ENCODE data around the gene KIN. TPM values are rescaled to one million over a fixed set of nuclear protein-coding genes. Genes with fewer than 3 reads are reported as not detected.

KIN gene, protein sequence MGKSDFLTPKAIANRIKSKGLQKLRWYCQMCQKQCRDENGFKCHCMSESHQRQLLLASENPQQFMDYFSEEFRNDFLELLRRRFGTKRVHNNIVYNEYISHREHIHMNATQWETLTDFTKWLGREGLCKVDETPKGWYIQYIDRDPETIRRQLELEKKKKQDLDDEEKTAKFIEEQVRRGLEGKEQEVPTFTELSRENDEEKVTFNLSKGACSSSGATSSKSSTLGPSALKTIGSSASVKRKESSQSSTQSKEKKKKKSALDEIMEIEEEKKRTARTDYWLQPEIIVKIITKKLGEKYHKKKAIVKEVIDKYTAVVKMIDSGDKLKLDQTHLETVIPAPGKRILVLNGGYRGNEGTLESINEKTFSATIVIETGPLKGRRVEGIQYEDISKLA
- total RNA-seq (2021; ENCODE audit: unreplicated experiment), result 8.4 TPM
- 2.8 TPM for polyA plus RNA-seq (2012; ENCODE audit: insufficient read length)
- Bru-seq, nascent RNA, result percentile 74 among the genes with signal in this experiment
- percentile 73 among the genes with signal in this experiment for BruChase-seq, experiment 1, labeled RNA remaining after a 2-hour chase
- BruChase-seq, experiment 2, labeled RNA remaining after a 6-hour chase, result percentile 68 among the genes with signal in this experiment
- long read RNA-seq, full-length matches to known transcripts, result 2 of 6 reads
- long read RNA-seq, partial matches to known transcripts, result 3 of 6 reads
- long read RNA-seq, other reads (novel, unspliced or antisense), result 1 of 6 reads

DNA sequence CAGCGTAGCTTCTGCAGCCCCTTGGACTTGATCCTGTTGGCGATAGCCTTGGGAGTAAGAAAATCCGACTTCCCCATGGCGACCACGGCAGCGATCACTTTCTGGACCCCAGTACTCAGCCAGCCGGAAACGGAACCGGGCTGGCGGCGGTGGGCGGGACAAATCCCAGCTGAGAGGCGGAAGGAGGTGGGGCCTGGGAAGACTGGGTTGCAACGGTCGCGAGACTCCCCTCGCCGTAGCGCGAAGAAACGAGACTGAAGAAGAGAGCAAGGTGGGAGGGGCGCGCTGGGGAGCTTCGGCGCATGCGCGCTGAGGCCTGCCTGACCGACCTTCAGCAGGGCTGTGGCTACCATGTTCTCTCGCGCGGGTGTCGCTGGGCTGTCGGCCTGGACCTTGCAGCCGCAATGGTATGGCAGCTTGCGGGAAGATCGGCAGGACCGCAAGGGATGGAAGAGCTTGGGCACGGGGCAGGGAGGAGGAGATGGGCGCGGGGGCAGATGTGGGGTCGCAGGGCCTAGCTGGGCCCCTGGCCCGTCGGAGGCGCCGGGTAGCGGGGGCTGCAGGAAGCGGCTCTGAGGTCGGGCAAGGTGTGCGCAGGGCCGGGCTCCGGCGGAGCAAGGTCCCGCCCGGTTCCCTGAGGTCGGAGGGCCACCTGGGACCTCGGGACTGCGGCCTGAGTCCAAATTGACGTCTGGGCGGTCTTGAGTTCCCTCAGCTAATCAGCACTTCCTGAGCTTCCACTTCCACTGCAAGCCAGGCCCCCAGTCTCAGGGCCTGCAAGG is at the start of gene KIN, which contains the start of gene ATP5F1C:
KIN (minus strand) TSS at position 137 of the 782 bp plus-strand sequence; CDS start at position 77, 60 bp downstream.
ATP5F1C (plus strand) TSS at position 321 of the 782 bp plus-strand sequence; CDS start at position 352, 31 bp downstream.
- BruUV-seq (replicated peaks), result no TSS peak
- Histone ChIP-seq H3K36me3 (ENCODE audit: control insufficient read depth, insufficient read depth, low read length) (peaks cover 11% of the 10 kb centered on the region), H3K9me3 (ENCODE audit: control insufficient read depth, insufficient read depth, low read depth, low read length) (no peaks in the 10 kb centered on the region), H3K4me3 (ENCODE audit: low read depth in 2 of 2, low read length in 2 of 2) (peak within 1 kb of the TSS; percentile 90 to 94), H3K4me1 (ENCODE audit: control insufficient read depth, insufficient read depth, low read length) (peaks cover 9% of the 10 kb centered on the region), H3K27me3 (ENCODE audit: control insufficient read depth, insufficient read depth, low read length) (no peaks in the 10 kb centered on the region), H3K27ac (ENCODE audit: low read length) (peak within 1 kb of the TSS; percentile 87)
- peak; percentile 76 for DNase-seq (ENCODE audit: low read depth, low spot score)
- in situ Hi-C loops (cut with HindIII; ENCODE audit: low pct_unique_long_range_greater_than_20kb, low sequenced_read_pairs), result no loop called here
- peak; percentile 97 for ATAC-seq
- TF ChIP-seq, protein P1, sequence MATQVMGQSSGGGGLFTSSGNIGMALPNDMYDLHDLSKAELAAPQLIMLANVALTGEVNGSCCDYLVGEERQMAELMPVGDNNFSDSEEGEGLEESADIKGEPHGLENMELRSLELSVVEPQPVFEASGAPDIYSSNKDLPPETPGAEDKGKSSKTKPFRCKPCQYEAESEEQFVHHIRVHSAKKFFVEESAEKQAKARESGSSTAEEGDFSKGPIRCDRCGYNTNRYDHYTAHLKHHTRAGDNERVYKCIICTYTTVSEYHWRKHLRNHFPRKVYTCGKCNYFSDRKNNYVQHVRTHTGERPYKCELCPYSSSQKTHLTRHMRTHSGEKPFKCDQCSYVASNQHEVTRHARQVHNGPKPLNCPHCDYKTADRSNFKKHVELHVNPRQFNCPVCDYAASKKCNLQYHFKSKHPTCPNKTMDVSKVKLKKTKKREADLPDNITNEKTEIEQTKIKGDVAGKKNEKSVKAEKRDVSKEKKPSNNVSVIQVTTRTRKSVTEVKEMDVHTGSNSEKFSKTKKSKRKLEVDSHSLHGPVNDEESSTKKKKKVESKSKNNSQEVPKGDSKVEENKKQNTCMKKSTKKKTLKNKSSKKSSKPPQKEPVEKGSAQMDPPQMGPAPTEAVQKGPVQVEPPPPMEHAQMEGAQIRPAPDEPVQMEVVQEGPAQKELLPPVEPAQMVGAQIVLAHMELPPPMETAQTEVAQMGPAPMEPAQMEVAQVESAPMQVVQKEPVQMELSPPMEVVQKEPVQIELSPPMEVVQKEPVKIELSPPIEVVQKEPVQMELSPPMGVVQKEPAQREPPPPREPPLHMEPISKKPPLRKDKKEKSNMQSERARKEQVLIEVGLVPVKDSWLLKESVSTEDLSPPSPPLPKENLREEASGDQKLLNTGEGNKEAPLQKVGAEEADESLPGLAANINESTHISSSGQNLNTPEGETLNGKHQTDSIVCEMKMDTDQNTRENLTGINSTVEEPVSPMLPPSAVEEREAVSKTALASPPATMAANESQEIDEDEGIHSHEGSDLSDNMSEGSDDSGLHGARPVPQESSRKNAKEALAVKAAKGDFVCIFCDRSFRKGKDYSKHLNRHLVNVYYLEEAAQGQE (IDR thresholded peaks at IDR 0.05; ENCODE audit: insufficient read depth in 1 of 2, low read depth in 2 of 2, low read length in 1 of 2), result no peak
- TF ChIP-seq, protein P2, sequence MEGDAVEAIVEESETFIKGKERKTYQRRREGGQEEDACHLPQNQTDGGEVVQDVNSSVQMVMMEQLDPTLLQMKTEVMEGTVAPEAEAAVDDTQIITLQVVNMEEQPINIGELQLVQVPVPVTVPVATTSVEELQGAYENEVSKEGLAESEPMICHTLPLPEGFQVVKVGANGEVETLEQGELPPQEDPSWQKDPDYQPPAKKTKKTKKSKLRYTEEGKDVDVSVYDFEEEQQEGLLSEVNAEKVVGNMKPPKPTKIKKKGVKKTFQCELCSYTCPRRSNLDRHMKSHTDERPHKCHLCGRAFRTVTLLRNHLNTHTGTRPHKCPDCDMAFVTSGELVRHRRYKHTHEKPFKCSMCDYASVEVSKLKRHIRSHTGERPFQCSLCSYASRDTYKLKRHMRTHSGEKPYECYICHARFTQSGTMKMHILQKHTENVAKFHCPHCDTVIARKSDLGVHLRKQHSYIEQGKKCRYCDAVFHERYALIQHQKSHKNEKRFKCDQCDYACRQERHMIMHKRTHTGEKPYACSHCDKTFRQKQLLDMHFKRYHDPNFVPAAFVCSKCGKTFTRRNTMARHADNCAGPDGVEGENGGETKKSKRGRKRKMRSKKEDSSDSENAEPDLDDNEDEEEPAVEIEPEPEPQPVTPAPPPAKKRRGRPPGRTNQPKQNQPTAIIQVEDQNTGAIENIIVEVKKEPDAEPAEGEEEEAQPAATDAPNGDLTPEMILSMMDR (IDR thresholded peaks at IDR 0.05), result no peak
- TF ChIP-seq POLR2AphosphoS5 (IDR thresholded peaks at IDR 0.05; ENCODE audit: low read depth, low read length) (peak; percentile 90), SIN3A (IDR thresholded peaks at IDR 0.05; ENCODE audit: borderline replicate concordance, insufficient read depth, low read depth, low read length) (peak; percentile 35; the same call in 1 of the 2 replicates), TCF7L2 (IDR thresholded peaks at IDR 0.05; ENCODE audit: low read depth, low read length) (no peak)
- intact Hi-C loops (cut with micrococcal nuclease; ENCODE audit: unreplicated experiment), result no loop called here
- POLR2A ChIA-PET, result interaction anchor here (0.6 to 0.7 kb wide), 2 partner anchors 24 to 860 kb away, joined by 3 to 7 read pairs; no protein-coding TSS in a partner anchor
- CTCF ChIA-PET, result no interaction called here

DNA sequence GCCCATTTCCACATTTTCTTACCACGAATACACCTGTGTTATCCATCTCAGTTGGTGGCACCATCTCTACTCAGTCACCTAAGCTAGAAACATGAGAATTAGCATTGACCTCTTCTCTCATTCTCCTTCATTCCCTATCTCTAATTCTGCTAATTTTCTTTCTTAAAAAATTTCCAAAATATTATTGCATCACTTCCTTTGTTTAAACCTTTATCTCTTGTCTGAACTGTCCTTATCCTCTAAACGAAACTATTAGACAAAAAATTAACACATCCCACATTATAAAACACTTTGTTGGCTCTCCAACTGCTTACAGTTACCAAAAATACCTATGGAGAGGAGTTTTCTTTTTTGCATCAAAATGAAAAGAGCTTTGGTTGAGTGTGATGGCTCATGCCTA is 48.8 kb upstream of the KIN start:
- H3K4me1 ChIP-seq (ENCODE audit: control insufficient read depth, insufficient read depth, low read length), result no peaks in the 10 kb centered on the region
- CTCF ChIA-PET, result no interaction called here
- H3K4me3 ChIP-seq (ENCODE audit: low read depth in 2 of 2, low read length in 2 of 2), result no peak overlapping the region
- DNase-seq (ENCODE audit: low read depth, low spot score) (no peak), ATAC-seq (no peak)
- H3K27ac ChIP-seq (ENCODE audit: low read length), result no peak overlapping the region
- POLR2A ChIA-PET, result no interaction called here
- intact Hi-C loops (cut with micrococcal nuclease; ENCODE audit: unreplicated experiment), result no loop called here
- in situ Hi-C loops (cut with HindIII; ENCODE audit: low pct_unique_long_range_greater_than_20kb, low sequenced_read_pairs), result no loop called here
- TF ChIP-seq SIN3A (IDR thresholded peaks at IDR 0.05; ENCODE audit: borderline replicate concordance, insufficient read depth, low read depth, low read length), result no peak
- no peaks in the 10 kb centered on the region for H3K27me3 ChIP-seq (ENCODE audit: control insufficient read depth, insufficient read depth, low read length)
- no peaks in the 10 kb centered on the region for H3K36me3 ChIP-seq (ENCODE audit: control insufficient read depth, insufficient read depth, low read length)
- no peaks in the 10 kb centered on the region for H3K9me3 ChIP-seq (ENCODE audit: control insufficient read depth, insufficient read depth, low read depth, low read length)
- no TSS peak for BruUV-seq (replicated peaks)

All from Panc1 (cell line).